Activated CD4-positive, CD25-positive, alpha-beta regulatory T cell treated with anti-CD3 and anti-CD28 coated beads, Interleukin-2, amount 50 U/mL, for 24 hours (primary cell): ENCODE results near the gene THBS3.
"Not testable (repeated sequence)": the region's sequence is repeated elsewhere in the genome, so short reads cannot be mapped to it uniquely, and the experiment has no call there.

Experiments used
- ATAC-seq, 2 donors: fragments of 150-1000 bp; cut with Tn5 transposase; one replicate each; pipeline ENCODE4 v1.10.0; 2021; ENCODE audit warnings: mild to moderate bottlenecking in 1 of 2, moderate library complexity in 1 of 2

THBS3 gene

GRCh38 chr1:155207806-155208540, at the start of gene THBS3:
Gene THBS3 (minus strand): TSS chr1:155207897. CDS start chr1:155207876, 21 bp downstream.
- no peak for ATAC-seq

- ATAC-seq, result no peak
Observed at GRCh38 chr1:155256058-155256852, 48.6 kb upstream of the THBS3 start.

GRCh38 chr1:155255243-155256007, 47.7 kb upstream of the THBS3 start, which contains the start of gene ENTREP3:
Gene ENTREP3 (minus strand): TSS chr1:155255483. CDS start chr1:155254877, 606 bp downstream.
- ATAC-seq, result peak; percentile 70 to 73

GRCh38 chr1:155254714-155255242, 47.1 kb upstream of the THBS3 start:
- no peak for ATAC-seq

- no peak for ATAC-seq
Observed at GRCh38 chr1:155254228-155254713, 46.6 kb upstream of the THBS3 start.

DNA sequence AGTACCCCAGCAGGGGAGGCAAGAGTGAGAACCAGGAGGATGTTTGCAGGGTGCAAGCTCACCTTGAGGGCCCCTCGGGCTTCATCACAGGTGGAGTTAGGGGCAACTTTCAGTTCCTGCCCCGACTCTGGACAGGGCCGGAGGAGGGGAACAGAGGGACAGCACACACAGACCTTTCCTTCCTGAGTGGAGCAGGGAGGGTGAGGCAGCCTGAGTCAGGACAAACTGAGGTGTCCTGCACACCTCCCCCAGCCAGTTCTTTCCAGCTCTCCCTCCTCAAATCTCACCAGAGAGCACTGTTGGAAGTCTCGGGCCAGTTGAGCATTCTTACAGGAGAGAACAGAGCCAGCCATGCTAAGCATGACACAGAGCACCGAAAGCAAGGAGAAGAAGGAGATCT, 46.1 kb upstream of the THBS3 start:
- no peak for ATAC-seq

GRCh38 chr1:155253208-155253607, 45.5 kb upstream of the THBS3 start:
- ATAC-seq, result no peak

GRCh38 chr1:155251566-155251965, 43.9 kb upstream of the THBS3 start:
- ATAC-seq, result no peak

DNA sequence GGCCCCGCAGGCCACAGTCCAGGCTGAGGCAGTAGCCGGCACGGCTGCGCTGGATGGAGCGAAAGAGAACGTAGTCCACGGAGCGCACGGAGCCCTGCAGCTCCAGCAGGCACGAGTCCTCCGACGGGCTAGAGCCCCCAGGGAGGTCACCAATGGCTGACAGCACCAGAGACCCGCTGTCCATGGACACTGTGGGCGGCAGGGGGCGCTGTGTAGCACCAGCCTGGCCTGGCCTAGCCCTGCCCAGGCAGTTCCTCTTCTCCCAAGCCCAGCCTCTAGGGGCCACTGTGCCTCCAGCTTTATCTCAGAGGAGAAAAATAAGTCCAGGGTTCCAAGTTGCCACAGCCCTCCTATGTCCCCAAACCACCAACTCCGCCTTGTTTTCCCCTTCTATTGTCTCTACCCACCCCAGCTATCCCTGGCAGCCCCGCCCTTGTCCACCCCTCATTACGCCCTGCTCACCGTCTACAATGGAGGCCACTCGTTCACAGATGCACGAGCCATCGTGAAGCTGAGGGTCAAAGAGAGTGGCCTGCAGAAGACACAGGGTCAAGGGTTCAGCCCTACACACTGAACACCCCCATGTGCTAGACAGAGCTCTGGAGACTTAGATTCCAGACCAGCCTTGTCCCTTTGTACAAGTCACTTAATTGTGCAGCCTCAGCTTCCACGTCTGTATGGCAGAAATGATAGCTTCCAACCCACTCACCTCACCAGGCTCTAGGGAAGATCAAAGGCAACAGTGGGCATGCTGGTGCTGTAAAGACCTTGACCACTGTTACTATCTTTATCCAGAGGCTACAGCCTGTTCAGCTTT, 43.1 kb upstream of the THBS3 start:
- ATAC-seq, result peak; percentile 95 to 97

GRCh38 chr1:155250246-155250632, 42.5 kb upstream of the THBS3 start:
- ATAC-seq, result peak in 1 of 2 donors; percentile 3

DNA sequence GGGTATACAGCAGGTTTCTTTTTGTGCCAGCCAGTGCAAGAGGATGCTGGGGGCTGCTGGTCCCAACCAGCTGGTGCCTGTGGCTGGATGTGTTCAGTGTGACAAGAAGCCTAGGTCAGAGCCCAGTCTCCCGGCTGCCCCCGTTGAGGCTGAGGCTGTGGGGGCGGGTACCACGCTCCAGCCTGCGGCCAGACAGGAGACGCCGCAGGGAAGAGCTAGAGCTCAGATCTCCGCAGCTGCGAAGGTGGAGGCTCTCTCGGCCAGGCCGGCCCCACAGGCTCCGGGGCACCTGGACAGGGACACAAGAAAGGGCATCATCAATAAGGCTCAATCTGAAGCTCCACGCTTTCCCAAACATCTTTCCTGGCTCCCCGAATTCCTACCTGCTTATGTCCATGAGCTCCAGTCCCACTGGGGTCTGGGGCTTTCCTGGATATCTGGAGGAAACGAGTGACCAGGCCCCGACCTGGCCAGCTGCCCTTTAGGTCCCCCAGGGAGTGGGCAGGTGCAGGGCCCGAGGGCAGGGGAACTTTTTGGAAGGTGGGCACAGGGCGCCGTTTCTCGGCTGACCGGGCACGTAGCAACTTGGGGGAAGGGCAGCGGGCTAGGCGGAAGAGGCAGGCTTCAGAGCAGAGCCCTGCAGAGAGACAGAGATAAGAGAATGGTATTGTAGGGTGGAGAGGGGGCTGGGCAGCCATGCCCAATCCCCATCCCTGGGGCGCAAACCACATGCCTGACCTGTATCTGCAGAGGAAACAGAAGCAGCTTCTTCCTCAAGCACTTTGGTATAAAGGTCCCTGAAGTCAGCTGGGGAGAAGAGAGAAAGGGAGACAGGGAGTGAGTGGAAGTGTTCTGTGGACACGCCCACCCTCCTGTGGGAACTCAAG, 40.2 kb upstream of the THBS3 start:
- ATAC-seq, result no peak

DNA sequence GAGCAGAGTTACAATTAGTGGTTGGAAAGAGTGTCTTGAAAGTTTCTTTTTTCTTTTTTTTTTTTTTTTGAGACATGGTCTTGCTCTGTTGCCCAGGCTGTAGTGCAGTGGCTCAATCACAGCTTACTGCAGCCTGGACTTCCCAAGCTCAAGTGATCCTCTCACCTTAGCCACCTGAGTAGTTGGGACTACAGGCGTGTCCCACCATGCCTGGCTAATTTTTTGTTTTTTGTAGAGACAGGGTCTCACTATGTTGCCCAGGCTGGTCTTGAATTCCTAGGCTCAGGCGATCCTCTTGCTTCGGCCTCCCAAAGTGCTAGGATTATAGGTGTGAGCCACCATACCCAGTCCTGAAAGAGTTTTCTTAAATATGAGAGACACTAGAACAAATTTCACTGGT, 39.1 kb upstream of the THBS3 start:
- not testable (repeated sequence) for ATAC-seq

DNA sequence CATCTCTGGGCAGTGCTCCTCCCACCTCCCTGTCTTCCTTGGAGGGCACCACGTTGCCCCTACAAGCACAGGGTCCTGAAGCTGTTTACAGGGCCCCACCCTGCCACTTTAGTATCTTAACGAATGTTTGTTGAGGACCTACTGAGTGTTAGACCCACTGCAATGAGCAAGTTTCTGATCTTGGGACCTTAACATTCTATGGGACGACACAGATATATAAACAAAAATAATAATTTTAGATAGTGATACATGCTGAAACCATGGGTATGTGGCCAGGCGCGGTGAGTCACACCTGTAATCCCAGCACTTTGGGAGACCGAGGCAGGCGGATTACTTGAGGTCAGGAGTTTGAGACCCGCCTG, 37.4 kb upstream of the THBS3 start:
- no peak for ATAC-seq

- peak; percentile 89 to 92 for ATAC-seq
Observed at GRCh38 chr1:155244368-155245162, 36.9 kb upstream of the THBS3 start.

DNA sequence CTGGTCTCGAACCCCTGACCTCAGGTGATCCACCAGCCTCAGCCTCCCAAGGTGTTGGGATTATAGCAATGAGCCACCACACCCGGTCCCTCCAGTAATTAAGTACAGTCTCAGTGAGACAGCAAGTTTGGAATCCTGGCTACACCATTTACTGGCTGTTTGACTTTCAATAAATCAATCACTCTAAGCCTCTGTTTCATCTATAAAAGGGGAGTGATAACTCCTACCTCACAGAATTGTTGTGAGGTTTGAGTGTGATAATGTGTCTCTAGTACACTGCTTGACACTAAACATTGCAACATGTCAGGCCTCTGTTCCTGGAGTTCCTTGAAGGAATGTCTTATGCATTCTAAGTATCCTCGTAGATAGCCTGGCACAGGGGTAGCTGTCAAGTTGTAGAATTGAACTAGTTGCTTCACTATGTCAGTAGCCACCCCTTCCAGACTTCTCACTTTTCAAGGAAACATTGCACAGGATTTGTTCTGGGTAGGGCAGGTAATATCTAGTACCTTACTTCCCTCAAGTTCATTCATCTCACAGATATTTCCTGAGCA, 35.2 kb upstream of the THBS3 start:
- ATAC-seq, result no peak

- ATAC-seq, result no peak
Observed at GRCh38 chr1:155241841-155242264, 34.2 kb upstream of the THBS3 start.

- ATAC-seq, result peak; percentile 51 to 65
Observed at GRCh38 chr1:155241069-155241679, 33.5 kb upstream of the THBS3 start.

GRCh38 chr1:155236451-155236850, 28.8 kb upstream of the THBS3 start:
- ATAC-seq, result no peak

GRCh38 chr1:155235375-155235774, 27.7 kb upstream of the THBS3 start:
- peak in 1 of 2 donors; percentile 39 for ATAC-seq
